Measurements from ENCODE around the gene AQP7.
"Not testable (repeated sequence)": the region's sequence is repeated elsewhere in the genome, so short reads cannot be mapped to it uniquely, and the experiment has no call there.

Gene AQP7

DNA sequence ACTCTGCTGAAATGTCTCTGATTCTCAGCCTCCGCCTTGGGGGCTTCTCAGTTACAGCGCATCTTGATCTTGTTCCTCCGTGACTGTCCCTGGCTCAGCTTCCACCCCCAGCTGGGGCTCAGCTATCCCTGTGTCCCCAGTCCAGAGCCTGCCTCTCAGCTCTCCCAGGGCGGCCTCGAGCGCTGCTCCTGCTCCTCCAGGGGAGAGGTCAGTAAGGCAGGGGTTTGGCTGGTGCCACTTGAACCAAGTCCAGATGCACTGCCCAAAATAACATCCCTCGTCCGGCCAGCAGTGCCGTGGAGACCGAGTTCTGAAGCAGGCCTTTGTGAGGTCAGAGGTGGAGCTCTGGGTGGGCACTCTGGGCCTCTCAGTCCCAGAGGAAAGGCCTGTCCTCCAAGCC lies at the start of gene AQP7:
TSS of gene AQP7 (minus strand) at position 198 of the 400 bp plus-strand sequence. CDS start 1,306 bp downstream, outside the sequence.
- DNase-seq: not testable (repeated sequence)

DNA sequence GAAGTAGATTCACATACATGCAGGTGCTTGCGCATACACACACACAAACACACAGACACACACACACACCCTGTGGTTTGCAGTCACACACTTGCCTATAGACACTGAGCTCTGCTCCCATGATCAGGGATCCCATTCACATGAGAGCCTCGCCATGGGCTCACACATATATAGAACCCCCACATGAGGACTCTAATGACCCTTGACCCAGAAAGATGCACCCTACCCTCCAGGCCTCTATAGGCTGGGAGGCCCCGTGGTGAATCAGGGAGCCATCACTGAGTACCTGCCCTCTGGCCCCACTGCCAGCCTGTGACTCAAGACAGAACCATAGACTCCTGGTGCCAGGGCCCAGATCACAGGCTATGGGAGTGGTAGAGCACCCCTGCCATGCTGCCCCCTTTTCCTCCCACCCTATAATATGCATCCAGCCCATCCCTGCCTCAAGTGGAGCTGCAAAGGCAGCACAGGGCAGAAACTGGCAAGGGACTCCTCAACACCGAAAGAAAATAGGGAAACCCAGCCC lies 48.3 kb upstream of the AQP7 start:
- no peak for DNase-seq

DNA sequence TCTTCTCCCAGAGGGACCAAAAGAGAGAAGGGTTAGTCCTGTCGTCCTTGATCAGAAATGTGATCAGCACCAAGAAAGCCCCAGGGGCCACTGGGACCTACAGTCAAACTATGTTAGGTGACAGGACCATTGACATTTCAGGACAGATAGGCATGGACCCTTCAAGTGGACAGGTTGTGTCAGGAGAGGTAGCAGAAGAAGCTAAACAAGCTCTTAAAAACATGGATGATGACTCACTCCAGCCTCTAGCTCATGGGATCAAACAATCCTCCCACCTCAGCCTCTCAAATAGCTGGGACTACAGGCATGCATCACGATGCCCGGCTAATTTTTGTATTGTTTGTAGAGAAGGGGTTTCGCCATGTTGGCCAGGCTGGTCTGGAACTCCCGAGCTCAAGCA lies 47.3 kb upstream of the AQP7 start:
- DNase-seq: no peak

- no peak for DNase-seq
These were observed 45.6 kb upstream of the AQP7 start for GRCh38 chr9:33447799-33448553.

GRCh38 chr9:33446946-33447798 lies 44.8 kb upstream of the AQP7 start, which contains the start of gene AQP3:
Gene AQP3 (minus strand): TSS chr9:33447593. CDS start chr9:33447530, 63 bp downstream.
- peak; percentile 78 to 91 for DNase-seq

GRCh38 chr9:33446240-33446945 lies 44.0 kb upstream of the AQP7 start:
- DNase-seq: no peak

DNA sequence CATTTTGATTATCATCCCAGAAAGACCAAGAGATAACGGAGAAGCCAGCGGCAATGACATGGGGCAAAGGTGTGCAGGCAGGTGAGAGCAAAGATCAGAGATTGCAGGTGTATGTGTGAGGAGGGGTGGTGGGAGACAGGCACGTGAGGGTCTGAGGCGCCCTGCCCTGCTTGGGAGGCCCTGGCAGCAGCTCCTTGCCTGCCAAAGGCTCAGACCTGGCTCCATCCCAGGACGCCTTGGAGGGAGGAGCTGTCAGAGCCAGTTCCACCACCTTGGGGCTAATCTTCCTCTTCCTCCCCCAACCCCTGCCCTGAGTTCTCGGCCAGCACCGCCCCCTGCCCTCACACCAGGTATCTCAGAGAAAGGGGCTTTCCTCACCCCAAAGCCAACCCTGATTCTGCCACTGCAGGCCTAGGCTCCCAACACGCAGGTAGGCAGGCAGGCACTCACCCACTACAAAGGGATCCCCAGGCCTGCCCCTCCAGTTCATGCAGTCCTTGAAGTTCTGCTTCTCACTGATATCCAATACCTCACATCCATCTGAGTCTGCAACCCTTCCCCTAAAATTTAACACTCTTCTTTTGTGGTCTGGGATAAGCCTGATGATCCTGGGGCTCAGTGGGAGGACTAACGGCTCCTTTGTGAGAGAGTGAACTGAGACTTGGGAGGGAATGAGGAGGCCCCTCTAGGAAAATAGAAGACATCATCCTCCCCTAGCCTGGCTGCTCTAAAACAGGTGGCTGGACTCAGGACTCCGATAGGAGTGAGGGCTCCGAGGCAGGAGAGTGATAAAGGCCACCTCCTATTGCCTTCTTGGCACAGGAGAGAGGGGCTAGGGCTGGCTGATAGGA lies 43.2 kb upstream of the AQP7 start:
- DNase-seq: no peak

DNA sequence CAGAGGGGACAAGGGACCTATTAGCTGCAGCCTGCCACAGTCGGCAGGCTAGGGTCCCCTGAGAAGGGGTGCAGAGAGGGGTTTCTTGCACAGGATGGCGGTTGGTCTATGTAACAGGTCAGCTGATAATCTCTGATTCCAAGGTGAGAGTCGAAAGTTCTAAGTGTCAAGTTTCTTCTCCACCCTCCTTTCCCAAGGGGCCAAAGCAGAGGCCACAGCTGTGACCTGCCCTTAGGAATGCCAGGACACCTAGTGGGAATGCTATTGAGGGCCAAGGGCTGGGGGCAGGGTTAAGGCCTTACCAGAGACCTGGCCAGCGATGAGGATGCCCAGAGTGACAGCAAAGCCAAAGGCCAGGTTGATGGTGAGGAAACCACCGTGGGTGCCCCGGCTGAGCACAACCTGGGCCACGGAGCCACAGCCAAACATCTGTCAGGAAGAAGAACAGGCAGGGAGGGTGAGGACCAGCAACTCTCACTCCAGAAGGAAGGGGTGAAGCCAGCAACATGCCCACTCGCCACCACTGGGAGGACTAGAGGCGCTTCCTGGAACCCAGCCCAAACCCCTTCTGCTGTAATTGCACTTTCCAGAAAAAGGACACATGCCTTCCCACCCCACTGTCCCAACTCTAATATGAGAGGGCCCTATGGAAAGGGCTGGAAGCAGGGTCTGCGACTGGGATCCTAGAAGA lies 41.2 kb upstream of the AQP7 start:
- DNase-seq: no peak

DNA sequence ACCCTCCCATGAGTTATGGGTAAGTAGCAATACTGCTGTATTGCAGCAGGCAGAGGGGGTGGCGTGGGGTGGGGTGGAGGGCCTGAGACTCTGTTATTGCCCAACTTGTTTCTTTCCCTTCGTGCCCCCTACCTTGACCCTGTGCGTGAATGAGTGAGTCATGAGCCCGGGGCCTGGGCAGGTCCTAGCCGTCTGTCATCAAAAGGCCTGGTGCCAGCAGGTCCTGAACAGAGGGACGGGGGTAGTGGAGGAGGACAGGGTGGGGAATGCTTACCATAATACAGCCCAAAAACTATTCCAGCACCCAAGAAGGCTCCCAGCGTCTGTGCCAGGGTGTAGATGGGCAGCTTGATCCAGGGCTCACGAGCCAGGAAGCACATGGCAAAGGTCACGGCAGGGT lies 40.7 kb upstream of the AQP7 start:
- no peak for DNase-seq

- DNase-seq: no peak
These were observed 39.8 kb upstream of the AQP7 start for GRCh38 chr9:33442125-33442524.

- no peak for DNase-seq
These were observed 38.2 kb upstream of the AQP7 start for GRCh38 chr9:33440609-33441008.

- no peak for DNase-seq
These were observed 37.8 kb upstream of the AQP7 start for GRCh38 chr9:33440204-33440603.

DNA sequence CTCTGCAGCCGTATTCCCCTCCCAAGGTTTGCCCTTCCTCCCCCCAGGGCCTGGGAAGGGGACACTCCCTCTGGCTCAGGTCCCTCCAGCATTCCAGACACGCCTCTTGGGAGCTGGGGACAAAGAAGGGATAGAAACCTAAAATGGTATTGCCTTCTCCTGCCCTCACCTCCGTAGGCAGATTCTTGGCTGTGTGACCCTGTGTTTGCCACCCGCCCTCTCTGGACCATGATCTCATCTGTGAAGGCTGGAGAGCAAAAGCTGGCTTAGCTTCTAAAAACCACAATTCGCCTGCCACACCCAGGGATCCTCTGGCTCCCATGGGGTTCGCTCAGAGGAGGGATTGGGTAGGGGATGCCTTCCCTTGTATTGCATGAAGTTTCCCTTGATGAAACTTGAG lies 37.4 kb upstream of the AQP7 start:
- no peak for DNase-seq

- no peak for DNase-seq
These were observed 36.7 kb upstream of the AQP7 start for GRCh38 chr9:33438926-33439680.

DNA sequence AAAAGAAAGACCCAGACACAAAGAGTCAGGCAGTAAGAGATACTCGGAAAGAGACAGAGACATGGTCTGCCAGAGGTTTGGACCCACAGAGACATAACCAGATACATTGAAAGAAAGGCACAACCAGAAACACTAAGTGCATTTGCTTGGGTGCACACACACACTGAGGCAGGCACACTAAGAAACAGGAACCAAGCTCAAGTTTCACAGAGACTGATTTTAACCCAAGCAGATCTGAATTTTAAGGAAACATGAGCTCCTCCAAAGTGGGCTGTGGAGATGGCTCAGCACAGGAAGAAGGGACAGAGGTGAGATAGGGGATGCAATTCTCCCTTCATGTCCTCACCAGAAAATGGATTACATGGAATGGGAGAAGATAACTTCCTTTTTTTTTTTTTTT lies 35.5 kb upstream of the AQP7 start:
- peak in 1 of 2 donors; percentile 34 for DNase-seq

DNA sequence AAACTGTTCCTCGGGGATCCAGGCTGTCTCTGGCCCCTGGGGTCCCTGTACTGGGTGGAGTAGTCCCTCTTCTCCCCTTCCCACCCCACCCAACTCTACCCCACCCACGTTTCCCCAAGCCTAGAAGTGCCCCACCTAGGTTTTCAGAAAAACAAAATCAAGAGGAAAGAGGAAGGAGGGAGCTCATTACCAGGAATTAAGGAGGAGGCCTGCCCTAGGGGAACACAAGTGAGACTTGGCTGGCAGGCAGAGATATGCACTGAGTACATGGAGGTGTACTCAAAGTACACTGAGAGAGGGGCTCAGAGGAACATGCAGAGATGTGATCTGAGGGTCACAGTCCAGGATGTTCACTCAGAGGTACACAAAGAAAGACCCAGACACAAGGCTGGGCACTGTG lies 34.8 kb upstream of the AQP7 start:
- no peak for DNase-seq

- DNase-seq: no peak
These were observed 34.1 kb upstream of the AQP7 start for GRCh38 chr9:33436445-33436844.

DNA sequence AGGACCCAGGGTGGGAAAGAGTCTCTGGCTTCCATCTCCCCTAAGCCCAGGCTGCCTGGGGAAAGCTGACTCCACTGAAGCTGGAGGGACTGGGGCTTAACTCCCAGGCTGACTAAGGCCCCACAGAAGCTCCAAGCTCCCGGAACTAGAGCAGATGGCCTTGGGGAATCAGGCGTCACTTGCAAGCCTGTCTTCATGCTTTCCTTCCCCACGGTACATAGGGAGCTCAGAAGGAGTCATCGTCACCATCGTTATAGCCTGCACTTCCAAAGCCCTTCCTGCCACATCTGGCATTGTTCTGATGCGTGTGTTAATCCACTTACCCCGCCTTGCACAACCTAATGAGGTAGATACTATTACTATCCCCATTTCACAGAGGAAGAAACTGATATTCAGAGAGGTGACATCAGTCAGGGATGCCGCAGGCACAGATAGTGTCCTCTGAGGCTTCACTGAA lies 33.5 kb upstream of the AQP7 start:
- no peak for DNase-seq

DNA sequence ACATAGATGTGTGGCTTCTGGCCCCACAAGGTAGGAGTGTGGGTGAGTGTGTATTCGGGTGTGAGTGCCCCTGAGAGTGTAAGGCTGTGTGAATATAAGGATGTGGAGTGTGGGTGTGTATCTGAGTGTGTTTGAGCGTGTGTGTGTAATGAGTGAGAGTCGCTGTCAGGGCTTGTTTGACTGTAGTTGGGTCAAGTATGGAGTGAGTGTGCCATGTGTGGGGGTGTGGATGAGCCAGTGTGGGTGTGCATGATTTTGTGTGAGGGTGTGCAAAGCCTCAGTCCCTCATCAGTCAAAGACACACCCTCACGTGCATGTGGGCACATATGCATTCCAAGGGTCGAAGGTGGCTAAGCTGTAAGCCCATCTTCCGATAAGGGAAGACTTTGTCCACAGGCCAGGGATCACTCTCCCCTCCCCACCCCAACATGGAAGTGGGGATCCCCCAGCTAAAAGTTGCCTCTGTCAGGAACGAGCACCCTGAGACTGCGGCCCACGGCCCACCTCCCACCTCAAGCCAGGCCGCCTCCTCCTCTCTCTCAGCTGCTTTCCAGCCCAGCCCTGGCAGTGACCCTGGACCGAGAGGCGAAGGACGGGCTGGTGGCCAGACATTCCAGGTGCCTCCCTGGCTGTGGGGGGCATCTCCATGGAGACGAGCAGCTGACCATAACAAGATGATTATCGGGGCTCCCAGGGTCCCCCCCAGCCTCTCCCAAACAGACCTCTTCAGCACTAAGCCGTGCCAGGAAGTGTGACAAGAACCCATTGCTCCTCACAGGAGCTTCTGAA lies 32.1 kb upstream of the AQP7 start:
- DNase-seq: no peak

GRCh38 chr9:33433871-33434270 lies 31.5 kb upstream of the AQP7 start:
- DNase-seq: no peak
